Mammary microvascular endothelial cell (primary cell): ENCODE data around the gene MED22. TPM values are rescaled to one million over a fixed set of nuclear protein-coding genes. Genes with fewer than 3 reads are reported as not detected.

Source experiments
- total RNA-seq: library from RNA; depleted of rRNA; stranded (reverse); fragments of >200 nt; gene quantifications from 2 replicates; pipeline ENCODE4 v1.2.3, GENCODE V29; 2015

MED22 gene
- total RNA-seq, result 18.1 and 19.2 TPM in 2 replicates

GRCh38 chr9:133347985-133348717 lies at the start of gene MED22, which contains the start of gene RPL7A:
MED22 (minus strand) TSS chr9:133348131; CDS start chr9:133346662, 1,469 bp downstream.
RPL7A (plus strand) TSS chr9:133348218; CDS start chr9:133348244, 26 bp downstream.

DNA sequence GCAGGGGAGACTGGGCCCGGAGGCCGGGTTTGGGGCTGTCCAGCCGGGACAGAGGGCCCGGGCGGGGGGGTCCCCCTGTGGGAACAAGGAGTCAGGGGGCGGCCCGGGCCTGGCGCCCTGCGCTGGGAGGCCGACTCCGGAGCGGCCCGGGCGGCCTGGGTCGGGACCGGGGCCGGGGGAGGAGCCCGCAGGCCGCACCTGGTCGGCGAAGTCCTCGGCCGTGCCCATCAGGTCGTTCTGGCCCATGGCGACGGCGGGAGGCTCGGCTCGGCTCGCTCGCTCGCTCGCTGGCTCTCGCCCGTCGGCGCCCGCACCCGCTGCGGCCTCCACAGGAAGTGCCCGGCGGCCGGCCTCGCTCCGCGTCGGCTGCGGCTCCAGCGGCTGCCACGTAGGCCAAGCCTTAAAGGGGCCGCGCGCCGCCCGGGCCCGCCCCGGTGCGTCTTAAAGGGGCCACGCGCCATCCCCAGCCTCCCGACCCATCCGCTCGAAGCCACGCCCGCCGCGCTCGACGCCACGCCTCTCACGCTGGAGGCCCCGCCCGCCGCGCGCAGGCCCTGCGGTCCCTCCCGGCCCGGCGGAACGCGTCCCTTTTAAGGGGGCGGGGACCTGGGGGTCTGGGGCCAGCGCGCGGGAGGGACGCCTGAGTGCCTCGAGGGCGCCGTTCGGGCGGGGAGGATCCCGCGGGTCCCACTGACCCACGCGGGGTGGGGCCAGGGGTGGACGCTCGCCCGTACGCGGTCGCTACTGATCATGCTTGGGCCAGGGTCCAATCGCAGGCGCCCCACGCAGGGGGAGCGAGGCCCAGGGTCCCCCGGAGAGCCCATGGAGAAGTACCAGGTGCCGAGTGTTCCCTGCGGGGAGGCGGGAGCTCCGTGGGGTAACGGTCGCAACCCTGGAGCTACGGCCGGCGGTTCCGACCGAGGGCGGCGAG lies 28.1 kb upstream of the MED22 start, which contains the start of the genes STKLD1 and SURF4:
Gene STKLD1 (plus strand): TSS at position 643 of the 931 bp plus-strand sequence. CDS start 108 bp downstream, at position 751.
Gene SURF4 (minus strand): TSS at position 337 of the 931 bp plus-strand sequence. CDS start 91 bp downstream, at position 246.

DNA sequence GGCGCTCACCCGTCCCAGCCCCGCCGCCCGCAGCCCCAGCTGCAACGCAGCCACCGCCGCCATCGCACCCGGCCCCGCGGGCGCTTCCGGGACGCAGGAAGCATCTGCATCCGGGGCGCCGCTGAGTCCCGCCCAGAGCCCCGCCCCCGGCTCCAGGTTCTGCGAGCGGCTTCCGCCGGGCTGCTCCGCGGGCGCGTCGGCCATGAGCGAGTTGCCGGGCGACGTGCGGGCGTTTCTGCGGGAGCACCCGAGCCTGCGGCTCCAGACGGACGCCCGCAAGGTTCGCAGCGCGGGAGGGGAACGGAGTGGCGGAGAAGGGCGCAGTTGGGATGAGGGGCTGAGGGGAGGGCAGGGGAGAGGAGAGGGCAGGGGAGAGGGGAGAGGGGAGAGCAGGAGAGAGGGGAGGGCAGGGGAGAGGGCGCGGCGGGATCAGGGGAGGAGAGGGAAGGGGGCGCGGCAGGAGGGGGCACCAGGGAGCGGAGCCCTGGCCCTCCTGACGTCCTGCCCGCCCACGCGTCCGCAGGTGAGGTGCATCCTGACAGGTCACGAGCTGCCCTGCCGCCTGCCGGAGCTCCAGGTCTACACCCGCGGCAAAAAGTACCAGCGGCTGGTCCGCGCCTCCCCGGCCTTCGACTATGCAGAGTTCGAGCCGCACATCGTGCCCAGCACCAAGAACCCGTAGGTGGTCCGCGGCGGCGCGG lies 8.6 kb upstream of the MED22 start, which contains the start of the genes SURF1 and SURF2:
Gene SURF1 (minus strand): TSS at position 97 of the 701 bp plus-strand sequence. CDS start 34 bp downstream, at position 63.
Gene SURF2 (plus strand): TSS at position 160 of the 701 bp plus-strand sequence. CDS start 43 bp downstream, at position 203.

DNA sequence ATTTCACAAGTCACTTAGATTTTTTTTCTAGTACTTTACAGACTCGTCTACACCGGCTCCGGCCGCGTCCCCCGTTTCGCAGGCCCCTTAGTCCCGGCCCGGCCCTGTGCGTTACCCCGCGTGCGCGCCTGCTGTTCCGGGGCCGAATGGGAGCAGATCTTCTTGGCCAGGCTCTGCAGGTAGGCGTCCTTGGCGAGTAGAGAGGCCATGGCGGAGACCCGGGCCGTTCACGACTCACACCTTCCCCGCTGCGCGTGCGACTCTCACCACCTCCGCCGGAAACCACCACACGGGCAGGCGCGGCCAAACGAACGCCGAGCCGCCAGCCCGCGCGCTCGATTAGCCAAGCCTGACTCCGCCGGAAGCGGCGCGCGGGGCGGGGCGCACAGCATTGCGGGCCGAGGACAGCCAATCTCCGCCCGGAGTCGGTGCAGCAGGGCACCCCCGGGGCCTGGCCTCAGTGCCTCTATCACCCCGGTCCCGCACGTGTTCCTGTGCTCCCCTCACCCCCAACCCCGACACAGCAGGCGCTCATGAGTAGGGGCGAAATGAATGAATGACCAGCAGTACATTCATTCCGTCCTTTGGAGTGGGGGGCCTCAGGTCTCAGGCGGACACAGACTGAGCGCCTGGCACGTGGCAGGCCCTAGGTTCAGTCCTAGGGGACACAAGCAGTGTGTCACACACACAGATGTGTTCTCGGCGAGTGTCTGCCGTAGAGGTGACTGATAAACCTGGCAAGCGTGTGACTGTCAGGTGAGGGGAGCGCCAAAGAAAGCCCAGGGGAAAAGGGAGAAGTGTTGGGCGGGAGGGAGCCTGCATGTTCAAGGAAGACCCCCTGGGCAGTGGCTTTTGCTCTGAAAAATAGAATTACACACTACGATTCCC lies 11.8 kb downstream of the MED22 start, which contains the start of gene SURF6:
Gene SURF6 (minus strand): TSS at position 265 of the 888 bp plus-strand sequence. CDS start 56 bp downstream, at position 209.

Other genes with a start within 250 kb of the MED22 start
- gene RALGDS, start 226.9 kb downstream of the MED22 start, total RNA-seq, result 26.3 and 30.5 TPM in 2 replicates
- gene GBGT1, start 184.2 kb downstream of the MED22 start, total RNA-seq, result 6.0 and 6.4 TPM in 2 replicates
- not detected in 2 replicates for gene OBP2B, start 138.9 kb downstream of the MED22 start, total RNA-seq
- not detected in 2 replicates for gene ABO, start 72.9 kb downstream of the MED22 start, total RNA-seq
- 13.1 and 13.5 TPM in 2 replicates for gene SURF6, start 11.9 kb downstream of the MED22 start, total RNA-seq
- gene RPL7A, start 87 bp upstream of the MED22 start, total RNA-seq, result 2,602 and 2,758 TPM in 2 replicates
- gene SURF1, start 8.4 kb upstream of the MED22 start, total RNA-seq, result 33.4 and 35.7 TPM in 2 replicates
- 11.5 and 17.1 TPM in 2 replicates for gene SURF2, start 8.4 kb upstream of the MED22 start, total RNA-seq
- gene SURF4, start 27.9 kb upstream of the MED22 start, total RNA-seq, result 200 and 222 TPM in 2 replicates
- 0.49 TPM in 1 of 2 replicates, not detected in the other for gene STKLD1, start 28.2 kb upstream of the MED22 start, total RNA-seq
- 21.1 and 23.7 TPM in 2 replicates for gene REXO4, start 69.9 kb upstream of the MED22 start, total RNA-seq
- gene ADAMTS13, start 74.2 kb upstream of the MED22 start, total RNA-seq, result 0.20 and 0.59 TPM in 2 replicates
- 2.2 and 5.0 TPM in 2 replicates for gene CACFD1, start 111.8 kb upstream of the MED22 start, total RNA-seq
- gene SLC2A6, start 131.0 kb upstream of the MED22 start, total RNA-seq, result 57.0 and 62.3 TPM in 2 replicates
- gene MYMK, start 176.8 kb upstream of the MED22 start, total RNA-seq, result not detected in 2 replicates
- not detected in 2 replicates for gene ADAMTSL2, start 186.6 kb upstream of the MED22 start, total RNA-seq